ENCODE results near the gene BLOC1S1.

The BLOC1S1 gene

DNA sequence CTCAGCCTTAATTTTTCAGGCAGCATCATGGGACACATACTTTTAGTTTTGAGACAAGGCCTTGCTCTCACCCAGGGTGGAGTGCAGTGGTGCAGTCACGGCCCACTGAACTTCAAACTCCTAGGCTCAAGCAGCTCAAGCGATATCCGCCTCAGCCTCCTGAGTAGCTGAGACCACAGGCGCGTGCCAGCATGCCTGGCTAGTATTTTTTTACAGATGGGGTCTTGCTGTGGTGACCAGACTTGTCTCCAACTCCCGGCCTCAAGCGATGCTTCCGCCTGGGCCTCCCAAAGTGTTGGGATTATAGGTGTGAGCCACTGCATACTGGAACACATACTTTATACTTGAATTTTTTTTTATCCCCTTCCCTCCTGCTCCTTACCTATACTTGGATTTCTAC, 7.1 kb downstream of the BLOC1S1 start:
- H3K9me3 ChIP-seq (ENCODE audit: insufficient read depth, low read length, severe bottlenecking): no peaks in the 10 kb centered on the region
- H3K79me2 ChIP-seq (ENCODE audit: insufficient read depth, low read length): peaks cover 17% of the 10 kb centered on the region
- no peak overlapping the region for H3K4me3 ChIP-seq (ENCODE audit: low read depth in 1 of 2, low read length in 2 of 2)
- peaks cover 3% of the 10 kb centered on the region; the same call in 1 of the 2 replicates for H4K20me1 ChIP-seq (ENCODE audit: insufficient read depth, low read length)
- no peaks in the 10 kb centered on the region for H3K27me3 ChIP-seq (ENCODE audit: insufficient read depth, low read length, poor library complexity)
- DNase-seq (no peak), ATAC-seq (ENCODE audit: insufficient read depth, low read depth) (no peak)
- peaks cover 75% of the 10 kb centered on the region for H3K36me3 ChIP-seq (ENCODE audit: insufficient read depth, low read length)
- H3K27ac ChIP-seq (ENCODE audit: low read length): no peak overlapping the region
- peaks cover 18% of the 10 kb centered on the region for H3K4me1 ChIP-seq (ENCODE audit: insufficient read depth, low read length)
- no peak overlapping the region for H2AFZ ChIP-seq (ENCODE audit: low read depth, low read length)
- H3K4me2 ChIP-seq (ENCODE audit: insufficient read depth, low read length): no peak overlapping the region
- no peak overlapping the region for H3K9ac ChIP-seq (ENCODE audit: low read depth, low read length)
- TF ChIP-seq CTCF (IDR thresholded peaks at IDR 0.05; ENCODE audit: borderline replicate concordance, extremely low read depth, low read length, poor library complexity, severe bottlenecking) (no peak), EZH2 (IDR thresholded peaks at IDR 0.05; ENCODE audit: borderline replicate concordance, low read depth, low read length, severe bottlenecking) (no peak)

DNA sequence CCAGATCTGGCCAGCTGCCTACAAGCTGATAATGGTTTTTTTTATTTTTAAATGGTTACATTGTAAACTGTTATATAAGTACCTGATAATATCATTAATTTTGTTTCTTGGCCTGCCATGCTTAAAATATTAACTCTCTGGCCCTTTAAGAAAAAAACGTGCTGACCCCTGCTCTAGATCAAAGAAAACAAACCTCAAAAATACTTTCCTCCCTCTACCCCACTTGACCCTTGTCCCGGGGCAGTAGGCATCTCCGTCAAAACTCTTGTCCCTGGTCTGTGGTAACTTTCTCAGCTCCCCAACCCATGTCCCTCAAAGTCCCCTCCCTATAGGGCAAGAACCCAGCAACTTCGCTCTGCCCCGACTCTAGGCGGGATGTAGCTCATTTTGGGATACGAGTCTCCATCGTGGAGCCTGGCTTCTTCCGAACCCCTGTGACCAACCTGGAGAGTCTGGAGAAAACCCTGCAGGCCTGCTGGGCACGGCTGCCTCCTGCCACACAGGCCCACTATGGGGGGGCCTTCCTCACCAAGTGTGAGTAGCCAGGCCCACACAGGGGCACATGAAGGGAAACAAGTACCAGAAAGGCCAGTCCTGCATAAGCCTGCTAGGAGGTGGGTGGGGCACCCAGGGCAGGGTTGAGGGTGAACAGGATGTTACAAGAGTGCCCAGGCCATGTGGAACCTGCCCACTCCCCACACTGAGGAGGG, 7.8 kb downstream of the BLOC1S1 start:
- Histone ChIP-seq H2AFZ (ENCODE audit: low read depth, low read length) (no peak overlapping the region), H3K27ac (ENCODE audit: low read length) (no peak overlapping the region), H3K4me1 (ENCODE audit: insufficient read depth, low read length) (peaks cover 13% of the 10 kb centered on the region), H4K20me1 (ENCODE audit: insufficient read depth, low read length) (peaks cover 3% of the 10 kb centered on the region; the same call in 1 of the 2 replicates), H3K9ac (ENCODE audit: low read depth, low read length) (no peak overlapping the region), H3K36me3 (ENCODE audit: insufficient read depth, low read length) (peaks cover 70% of the 10 kb centered on the region), H3K4me2 (ENCODE audit: insufficient read depth, low read length) (no peak overlapping the region), H3K4me3 (ENCODE audit: low read depth in 1 of 2, low read length in 2 of 2) (no peak overlapping the region), H3K27me3 (ENCODE audit: insufficient read depth, low read length, poor library complexity) (no peaks in the 10 kb centered on the region), H3K79me2 (ENCODE audit: insufficient read depth, low read length) (peaks cover 12% of the 10 kb centered on the region), H3K9me3 (ENCODE audit: insufficient read depth, low read length, severe bottlenecking) (no peaks in the 10 kb centered on the region)
- no peak for DNase-seq
- ATAC-seq (ENCODE audit: insufficient read depth, low read depth): no peak
- TF ChIP-seq EZH2 (IDR thresholded peaks at IDR 0.05; ENCODE audit: borderline replicate concordance, low read depth, low read length, severe bottlenecking): no peak
- TF ChIP-seq CTCF (IDR thresholded peaks at IDR 0.05; ENCODE audit: borderline replicate concordance, extremely low read depth, low read length, poor library complexity, severe bottlenecking): no peak

- H3K9ac ChIP-seq (ENCODE audit: low read depth, low read length): no peak overlapping the region
- H3K4me2 ChIP-seq (ENCODE audit: insufficient read depth, low read length): no peak overlapping the region
- H2AFZ ChIP-seq (ENCODE audit: low read depth, low read length): no peak overlapping the region
- peaks cover 17% of the 10 kb centered on the region for H3K4me1 ChIP-seq (ENCODE audit: insufficient read depth, low read length)
- peak; percentile 39 for ATAC-seq (ENCODE audit: insufficient read depth, low read depth)
- TF ChIP-seq CTCF (IDR thresholded peaks at IDR 0.05; ENCODE audit: borderline replicate concordance, extremely low read depth, low read length, poor library complexity, severe bottlenecking) (peak; percentile 77), EZH2 (IDR thresholded peaks at IDR 0.05; ENCODE audit: borderline replicate concordance, low read depth, low read length, severe bottlenecking) (no peak)
- H3K4me3 ChIP-seq (ENCODE audit: low read depth in 1 of 2, low read length in 2 of 2): no peak overlapping the region
- H3K9me3 ChIP-seq (ENCODE audit: insufficient read depth, low read length, severe bottlenecking): no peaks in the 10 kb centered on the region
- peaks cover 11% of the 10 kb centered on the region for H3K79me2 ChIP-seq (ENCODE audit: insufficient read depth, low read length)
- no peak overlapping the region for H3K27ac ChIP-seq (ENCODE audit: low read length)
- peak; percentile 67 for DNase-seq
- H3K27me3 ChIP-seq (ENCODE audit: insufficient read depth, low read length, poor library complexity): no peaks in the 10 kb centered on the region
- peaks cover 3% of the 10 kb centered on the region; the same call in 1 of the 2 replicates for H4K20me1 ChIP-seq (ENCODE audit: insufficient read depth, low read length)
- peaks cover 62% of the 10 kb centered on the region for H3K36me3 ChIP-seq (ENCODE audit: insufficient read depth, low read length)
Measured at GRCh38 chr12:55724226-55724939, 8.5 kb downstream of the BLOC1S1 start.

All from DND-41 (cell line).